Skeletal muscle tissue (tissue), 5 donors: ENCODE measurements around the gene OR2L13. TPM values are rescaled to one million over a fixed set of nuclear protein-coding genes. Genes with fewer than 3 reads are reported as not detected.

Experiments
- H3K27ac ChIP-seq: one replicate; pipeline ENCODE4 v1.7.0; 2013; ENCODE audit warnings: mild to moderate bottlenecking, low read depth, low read length, inconsistent platforms
- H3K27me3 ChIP-seq, 3 donors: one replicate each; pipeline ENCODE4 v1.7.0; 2013; ENCODE audit warnings: low read length in 3 of 3; ENCODE audit not compliant: control insufficient read depth in 3 of 3, insufficient read depth in 3 of 3
- H3K36me3 ChIP-seq, 3 donors: one replicate each; pipeline ENCODE4 v1.7.0; 2013; ENCODE audit warnings: low read length in 3 of 3; ENCODE audit not compliant: control insufficient read depth in 3 of 3, insufficient read depth in 3 of 3
- H3K4me1 ChIP-seq, 3 donors: one replicate each; pipeline ENCODE4 v1.7.0; 2013; ENCODE audit warnings: low read length in 3 of 3, mild to moderate bottlenecking in 3 of 3; ENCODE audit not compliant: control insufficient read depth in 3 of 3, insufficient read depth in 3 of 3
- H3K4me3 ChIP-seq, 3 donors: one replicate each; pipeline ENCODE4 v1.7.0; 2013; ENCODE audit warnings: low read length in 3 of 3
- H3K9ac ChIP-seq, 3 donors: one replicate each; pipeline ENCODE4 v1.7.0; 2013; ENCODE audit warnings: low read length in 3 of 3, mild to moderate bottlenecking in 3 of 3, moderate library complexity in 2 of 3, low read depth in 1 of 3
- H3K9me3 ChIP-seq, 3 donors: one replicate each; pipeline ENCODE4 v1.7.0; 2013; ENCODE audit warnings: low read length in 3 of 3; ENCODE audit not compliant: control insufficient read depth in 3 of 3
- small RNA-seq: library from RNA; depleted of rRNA; stranded (forward); fragments of <200 nt; gene quantifications from one replicate; pipeline ENCODE3, GENCODE V24; 2014
- total RNA-seq: library from RNA; depleted of rRNA; stranded (reverse); fragments of >200 nt; gene quantifications from one replicate; pipeline ENCODE4 v1.2.3, GENCODE V29; 2014
- donor health status: Osteomylitis.

The OR2L13 gene
- total RNA-seq, 1 donor from 2014 or later: not detected

- H3K9ac ChIP-seq: no peak overlapping the region
- no peaks in the 10 kb centered on the region for H3K4me1 ChIP-seq
- H3K36me3 ChIP-seq: no peaks in the 10 kb centered on the region
- H3K27ac ChIP-seq: no peak overlapping the region
- H3K4me3 ChIP-seq: no peak overlapping the region
- H3K27me3 ChIP-seq: no peaks in the 10 kb centered on the region
- peaks cover 0 to 2% (median 0%) of the 10 kb centered on the region in 3 donors for H3K9me3 ChIP-seq
Measured at GRCh38 chr1:248102847-248103246, 7.9 kb downstream of the OR2L13 start.

GRCh38 chr1:248111157-248111556 is 16.2 kb downstream of the OR2L13 start:
- no peaks in the 10 kb centered on the region for H3K27me3 ChIP-seq
- no peaks in the 10 kb centered on the region for H3K36me3 ChIP-seq
- peaks cover 0 to 14% (median 0%) of the 10 kb centered on the region in 3 donors for H3K9me3 ChIP-seq
- no peak overlapping the region for H3K27ac ChIP-seq
- no peak overlapping the region for H3K4me3 ChIP-seq
- no peak overlapping the region for H3K9ac ChIP-seq
- no peaks in the 10 kb centered on the region for H3K4me1 ChIP-seq

- H3K27me3 ChIP-seq: no peaks in the 10 kb centered on the region
- H3K9me3 ChIP-seq: peaks cover 0 to 14% (median 0%) of the 10 kb centered on the region in 3 donors
- H3K9ac ChIP-seq: no peak overlapping the region
- H3K4me3 ChIP-seq: no peak overlapping the region
- no peaks in the 10 kb centered on the region for H3K36me3 ChIP-seq
- H3K27ac ChIP-seq: no peak overlapping the region
- H3K4me1 ChIP-seq: no peaks in the 10 kb centered on the region
Measured at GRCh38 chr1:248114890-248115289, 19.9 kb downstream of the OR2L13 start.

- H3K36me3 ChIP-seq: no peaks in the 10 kb centered on the region
- H3K9me3 ChIP-seq: no peaks in the 10 kb centered on the region
- H3K9ac ChIP-seq: no peak overlapping the region
- H3K27ac ChIP-seq: no peak overlapping the region
- no peak overlapping the region for H3K4me3 ChIP-seq
- no peaks in the 10 kb centered on the region for H3K4me1 ChIP-seq
- H3K27me3 ChIP-seq: no peaks in the 10 kb centered on the region
Measured at GRCh38 chr1:248127653-248128052, 32.7 kb downstream of the OR2L13 start.

- H3K4me3 ChIP-seq: no peak overlapping the region
- H3K4me1 ChIP-seq: no peaks in the 10 kb centered on the region
- H3K9ac ChIP-seq: no peak overlapping the region
- H3K27ac ChIP-seq: no peak overlapping the region
- H3K9me3 ChIP-seq: no peaks in the 10 kb centered on the region
- no peaks in the 10 kb centered on the region for H3K36me3 ChIP-seq
- H3K27me3 ChIP-seq: no peaks in the 10 kb centered on the region
Measured at GRCh38 chr1:248136811-248137210, 41.8 kb downstream of the OR2L13 start.

- Histone ChIP-seq H3K4me3 (no peak overlapping the region), H3K4me1 (no peaks in the 10 kb centered on the region), H3K27ac (no peak overlapping the region), H3K9ac (no peak overlapping the region), H3K27me3 (no peaks in the 10 kb centered on the region), H3K9me3 (no peaks in the 10 kb centered on the region), H3K36me3 (no peaks in the 10 kb centered on the region)
Measured at GRCh38 chr1:248140846-248141245, 45.9 kb downstream of the OR2L13 start.

- Histone ChIP-seq H3K9ac (no peak overlapping the region), H3K27me3 (no peaks in the 10 kb centered on the region), H3K27ac (no peak overlapping the region), H3K36me3 (no peaks in the 10 kb centered on the region), H3K4me3 (no peak overlapping the region), H3K4me1 (no peaks in the 10 kb centered on the region), H3K9me3 (peaks cover 0 to 3% (median 0%) of the 10 kb centered on the region in 3 donors)
Measured at GRCh38 chr1:248143311-248143710, 48.3 kb downstream of the OR2L13 start.

GRCh38 chr1:248144513-248145198 is 49.7 kb downstream of the OR2L13 start, which contains the start of gene OR2M5:
Gene OR2M5 (plus strand): TSS chr1:248145148. CDS start chr1:248145148, 0 bp downstream.
- Histone ChIP-seq H3K27me3 (no peaks in the 10 kb centered on the region), H3K4me3 (no peak within 1 kb of the TSS), H3K9ac (no peak within 1 kb of the TSS), H3K4me1 (no peaks in the 10 kb centered on the region), H3K27ac (no peak within 1 kb of the TSS), H3K9me3 (peaks cover 0 to 6% (median 2%) of the 10 kb centered on the region in 3 donors), H3K36me3 (no peaks in the 10 kb centered on the region)

Small RNA genes lying within 50 kb of the gene (small RNA-seq; reads per million reads assigned to genes)
- gene RF00019: not detected

Other genes starting within 250 kb of the OR2L13 start
- 5.2 TPM for gene TRIM58, start 238.0 kb upstream of the OR2L13 start, total RNA-seq
- gene OR2W3, start 199.6 kb upstream of the OR2L13 start, total RNA-seq: 2.1 TPM
- not detected for gene OR2T8, start 174.9 kb upstream of the OR2L13 start, total RNA-seq
- gene OR2AJ1, start 170.3 kb upstream of the OR2L13 start, total RNA-seq: not detected
- not detected for gene OR2L8, start 146.3 kb upstream of the OR2L13 start, total RNA-seq
- not detected for gene OR2AK2, start 130.0 kb upstream of the OR2L13 start, total RNA-seq
- gene OR2L5, start 81.5 kb upstream of the OR2L13 start, total RNA-seq: not detected
- gene OR2L2, start 65.1 kb upstream of the OR2L13 start, total RNA-seq: not detected
- not detected for gene OR2L3, start 48.3 kb upstream of the OR2L13 start, total RNA-seq
- not detected for gene OR2M5, start 50.0 kb downstream of the OR2L13 start, total RNA-seq
- gene OR2M2, start 79.6 kb downstream of the OR2L13 start, total RNA-seq: not detected
- not detected for gene OR2M3, start 102.1 kb downstream of the OR2L13 start, total RNA-seq
- not detected for gene OR2M4, start 136.2 kb downstream of the OR2L13 start, total RNA-seq
- gene OR2T33, start 182.8 kb downstream of the OR2L13 start, total RNA-seq: not detected
- not detected for gene OR2T12, start 208.2 kb downstream of the OR2L13 start, total RNA-seq
- not detected for gene OR2M7, start 229.4 kb downstream of the OR2L13 start, total RNA-seq